Forelimb muscle (tissue), 1 donor: ENCODE results near the gene LYZL1. TPM values are rescaled to one million over a fixed set of nuclear protein-coding genes. Genes with fewer than 3 reads are reported as not detected.
"Not testable (repeated sequence)": the region's sequence is repeated elsewhere in the genome, so short reads cannot be mapped to it uniquely, and the experiment has no call there.

Experiments
- DNase-seq: peaks from one replicate; pipeline ENCODE4 v3.0.0-alpha.2; 2013; ENCODE audit warnings: low read depth
- polyA plus RNA-seq: library from polyadenylated mRNA; unstranded; fragments of 120-200 nt; gene quantifications from one replicate; pipeline ENCODE4 v1.2.1, GENCODE V29; 2013; ENCODE audit not compliant: insufficient read length

LYZL1 gene
- not detected for polyA plus RNA-seq

DNA sequence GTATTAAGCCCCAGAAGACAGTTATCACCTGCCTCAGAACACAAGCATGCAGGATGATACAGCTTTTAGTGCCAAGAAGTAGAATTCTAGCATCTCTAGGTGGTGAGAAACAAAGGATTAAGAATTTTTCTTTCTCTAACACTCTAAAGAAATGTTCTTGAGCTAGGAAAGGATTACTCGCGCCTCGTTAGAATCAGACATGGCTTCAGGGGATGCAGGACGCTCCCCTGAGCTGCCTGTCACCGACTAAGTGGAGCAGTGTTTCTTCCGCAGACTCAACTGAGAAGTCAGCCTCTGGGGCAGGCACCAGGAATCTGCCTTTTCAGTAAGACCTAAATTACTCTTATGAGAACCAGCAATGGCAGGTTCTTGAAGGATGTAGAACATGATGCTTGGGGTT lies at the start of gene LYZL1:
Gene LYZL1 (plus strand): TSS at position 165 of the 400 bp plus-strand sequence. CDS start 2,798 bp downstream, outside the sequence.
- DNase-seq = not testable (repeated sequence)

GRCh38 chr10:29239569-29240472 lies 49.0 kb upstream of the LYZL1 start:
- DNase-seq = no peak

DNA sequence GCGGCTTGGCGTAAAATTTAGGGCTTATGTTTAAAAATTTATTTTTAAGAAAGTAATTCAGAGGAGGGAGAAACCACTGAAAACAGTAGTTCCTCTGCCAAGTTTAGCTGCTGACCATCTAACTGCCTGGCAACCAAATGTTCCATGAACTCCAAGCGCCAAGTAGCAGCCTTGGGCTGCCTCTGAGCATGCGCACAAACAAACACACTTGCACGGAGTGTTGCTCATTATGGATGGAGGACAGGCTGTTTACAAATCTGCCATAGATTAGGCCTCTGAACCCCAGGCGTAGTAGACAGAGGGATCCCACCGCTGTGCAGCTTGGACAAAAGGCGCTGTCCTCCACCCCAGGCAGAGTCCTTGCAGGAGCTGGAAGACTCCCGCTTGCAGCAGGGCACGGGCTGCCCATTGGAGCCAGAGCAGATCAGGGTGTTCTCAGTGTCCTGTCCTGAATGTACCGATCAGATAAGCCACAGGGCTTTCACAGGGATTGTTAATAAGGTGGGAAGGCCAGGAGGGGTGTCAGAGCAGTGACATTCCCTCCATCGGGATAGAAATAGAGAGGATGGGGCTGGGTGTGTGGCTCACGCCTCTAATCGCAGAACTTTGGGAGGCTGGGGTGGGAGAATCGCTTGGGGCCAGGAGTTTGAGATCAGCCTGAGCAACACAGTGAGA lies 47.7 kb upstream of the LYZL1 start:
- DNase-seq = no peak

- no peak for DNase-seq
These were observed 46.9 kb upstream of the LYZL1 start for GRCh38 chr10:29241925-29242324.

- no peak for DNase-seq
These were observed 45.8 kb upstream of the LYZL1 start for GRCh38 chr10:29243066-29243465.

- no peak for DNase-seq
These were observed 45.1 kb upstream of the LYZL1 start for GRCh38 chr10:29243750-29244149.

DNA sequence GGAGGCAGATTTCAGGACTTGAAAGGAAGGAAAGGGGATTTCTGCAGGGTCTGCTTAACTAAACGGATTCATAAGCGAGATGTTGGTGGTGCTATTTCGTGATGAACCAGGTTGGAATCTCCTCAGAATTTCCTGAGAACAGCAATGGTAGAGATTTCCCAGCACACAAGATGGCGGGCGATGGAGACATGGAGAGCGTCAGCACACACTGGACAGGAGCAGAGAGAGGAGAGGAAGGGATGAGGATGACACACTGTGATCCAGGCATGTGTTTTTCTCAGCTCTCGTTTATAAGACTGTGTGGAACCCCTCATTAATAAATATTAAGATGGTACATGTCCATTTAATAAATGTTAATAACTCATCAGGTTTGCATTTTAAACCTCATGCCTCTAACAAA lies 43.9 kb upstream of the LYZL1 start:
- DNase-seq = no peak

GRCh38 chr10:29245476-29245875 lies 43.4 kb upstream of the LYZL1 start:
- DNase-seq = no peak

DNA sequence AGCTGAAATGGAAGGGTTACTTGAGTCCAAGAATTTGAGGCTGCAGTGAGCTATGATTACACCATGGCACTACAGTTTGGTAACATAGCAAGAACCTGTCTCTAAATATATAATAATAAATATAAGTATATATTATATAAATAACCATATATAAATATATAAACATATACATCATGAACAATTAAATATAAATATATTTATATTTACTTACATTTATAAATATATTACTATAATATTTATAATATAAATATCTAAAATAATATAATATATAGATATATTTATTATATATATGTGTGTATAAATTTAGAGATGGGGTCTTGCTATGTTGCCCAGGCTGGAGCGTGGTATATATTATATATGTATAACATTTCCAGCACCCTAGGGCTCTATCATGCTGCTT lies 42.4 kb upstream of the LYZL1 start:
- DNase-seq = no peak

GRCh38 chr10:29248158-29248557 lies 40.7 kb upstream of the LYZL1 start:
- no peak for DNase-seq

DNA sequence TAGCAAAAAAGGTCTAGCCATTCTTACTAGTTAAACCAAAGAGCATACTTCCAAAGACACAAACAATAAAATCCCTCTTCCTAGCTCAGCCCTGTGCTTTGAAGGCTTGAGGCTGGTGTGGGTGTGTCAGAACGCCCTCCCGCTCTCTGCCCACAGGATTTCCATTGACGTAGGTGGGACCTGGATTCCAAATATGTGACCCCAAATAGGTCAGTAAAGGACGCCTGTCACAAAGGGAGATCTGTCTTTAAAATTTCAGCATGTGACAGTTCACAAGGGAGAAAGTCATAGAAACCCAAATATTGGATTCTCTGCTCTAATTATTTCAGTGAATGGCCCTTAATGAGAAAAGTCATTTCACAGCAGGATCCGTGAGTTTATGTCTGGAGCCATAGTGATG lies 39.9 kb upstream of the LYZL1 start:
- no peak for DNase-seq

GRCh38 chr10:29250066-29250465 lies 38.8 kb upstream of the LYZL1 start:
- DNase-seq = no peak

GRCh38 chr10:29252811-29253689 lies 35.8 kb upstream of the LYZL1 start:
- DNase-seq = peak; percentile 76

DNA sequence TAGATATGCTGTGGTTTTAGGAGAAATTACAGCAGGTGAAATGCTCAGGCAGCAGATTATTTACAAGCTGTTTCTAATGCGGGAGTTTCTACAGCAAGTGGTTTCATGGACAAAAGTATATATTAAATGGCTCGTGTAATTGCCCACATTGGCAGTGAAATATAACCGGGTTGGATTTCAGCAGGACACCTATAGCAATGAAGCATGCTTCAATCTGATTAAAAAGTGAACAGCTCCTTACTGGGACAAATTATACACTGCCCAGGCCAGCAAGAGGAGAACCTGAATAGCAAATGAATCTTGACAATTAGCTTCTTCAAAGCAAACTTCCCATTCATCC lies 35.2 kb upstream of the LYZL1 start:
- no peak for DNase-seq

DNA sequence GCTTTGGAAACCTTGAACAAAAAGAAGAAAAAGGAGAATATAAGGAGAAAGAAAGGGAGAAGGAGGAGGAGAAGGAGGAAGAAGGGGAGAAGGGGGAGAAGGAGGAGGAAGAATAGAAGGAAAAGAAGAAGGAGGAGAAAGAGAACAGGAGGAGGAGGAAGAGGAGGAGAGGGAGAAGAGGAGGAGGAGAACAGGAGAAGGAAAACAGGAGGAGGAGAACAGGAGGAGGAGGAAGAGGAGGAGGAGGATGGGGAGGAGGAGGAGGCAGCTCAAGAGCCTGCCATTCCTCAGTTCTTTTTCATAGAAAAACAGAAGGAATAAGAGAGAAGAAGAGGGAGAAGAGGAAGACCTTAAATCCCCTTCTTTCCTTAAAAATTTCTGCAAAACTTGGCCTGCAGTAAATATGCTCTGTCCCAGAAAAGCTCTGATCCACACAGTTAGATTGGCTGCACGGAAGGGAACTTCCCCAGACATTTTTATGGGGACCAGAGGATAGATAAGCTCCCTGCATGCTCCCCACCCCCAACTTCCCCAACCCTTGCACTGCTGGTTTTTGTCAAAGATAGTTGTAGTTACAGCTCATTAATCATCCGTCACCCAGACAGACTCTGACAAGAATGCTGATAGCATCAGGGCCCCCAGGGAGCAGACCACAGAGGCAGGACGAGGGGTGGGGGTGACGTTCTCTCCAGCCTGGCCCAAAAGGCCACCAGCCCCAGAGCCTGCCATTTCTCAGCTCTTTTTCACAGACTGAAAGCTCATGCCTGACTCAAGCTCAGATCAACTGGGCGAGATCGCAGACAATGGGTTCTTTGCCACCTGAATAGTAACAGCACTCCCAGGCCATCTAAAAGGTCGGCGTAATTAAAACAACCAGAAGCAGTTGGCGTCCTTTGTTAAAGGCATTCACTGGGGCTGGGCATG lies 34.5 kb upstream of the LYZL1 start:
- no peak for DNase-seq

- DNase-seq = no peak
These were observed 33.8 kb upstream of the LYZL1 start for GRCh38 chr10:29255104-29255503.

- no peak for DNase-seq
These were observed 32.9 kb upstream of the LYZL1 start for GRCh38 chr10:29256019-29256418.

DNA sequence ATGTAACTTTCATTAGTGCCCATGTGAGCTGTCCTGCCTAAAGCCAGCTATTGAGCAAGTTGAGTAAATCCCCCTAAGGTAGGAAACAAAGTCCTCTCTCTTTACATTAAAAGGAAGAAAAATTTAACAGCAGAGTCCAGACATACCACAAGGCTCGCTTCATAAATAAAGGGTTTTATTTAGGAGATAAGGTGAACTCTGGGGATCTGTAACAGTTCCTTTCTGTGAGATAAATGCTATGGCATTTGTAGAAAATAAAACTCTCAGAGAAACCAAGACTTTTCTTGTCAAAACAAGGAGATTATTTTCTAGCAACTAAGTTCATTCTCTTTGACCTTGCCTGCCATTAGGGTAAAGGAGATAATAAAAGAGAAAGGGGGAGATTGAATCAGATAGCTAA lies 32.3 kb upstream of the LYZL1 start:
- no peak for DNase-seq

GRCh38 chr10:29257106-29257783 lies 31.6 kb upstream of the LYZL1 start:
- DNase-seq = no peak

DNA sequence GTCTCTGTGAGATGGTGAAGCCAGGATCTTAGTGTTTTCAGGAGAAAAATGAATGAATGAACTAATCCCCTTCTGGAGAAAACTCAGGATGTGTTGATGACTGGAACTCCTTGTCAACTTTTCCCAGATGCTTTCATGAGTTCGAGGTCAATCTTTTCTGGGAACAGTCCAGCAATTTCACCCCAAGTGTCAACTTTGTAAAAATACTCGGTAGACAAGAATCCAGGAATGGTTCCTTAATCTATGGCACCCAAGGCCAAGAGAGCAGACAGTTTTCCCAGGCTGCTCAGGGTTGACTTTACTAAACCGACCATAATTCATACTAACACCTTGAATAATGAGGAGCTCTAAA lies 31.1 kb upstream of the LYZL1 start:
- DNase-seq = no peak

DNA sequence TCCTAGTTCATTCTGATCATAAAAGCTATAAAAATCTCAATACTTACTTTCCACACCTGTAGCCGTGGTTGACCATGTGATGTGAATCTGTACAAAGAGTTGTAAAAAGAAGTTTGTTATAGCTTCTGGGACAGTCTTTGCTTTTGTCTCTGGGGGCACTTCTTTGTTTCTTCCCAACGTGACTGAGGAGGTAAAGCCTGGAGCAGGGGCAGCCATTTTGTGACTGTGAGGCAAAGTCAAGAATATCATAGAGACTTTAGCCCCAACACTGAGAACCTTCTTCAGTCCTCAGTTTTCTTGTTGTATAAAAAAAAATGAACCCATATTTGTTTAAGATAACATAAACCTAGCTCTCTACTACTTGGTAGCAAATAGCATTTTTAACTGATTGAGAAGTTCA lies 29.4 kb upstream of the LYZL1 start:
- no peak for DNase-seq
